HG02840 (cell line): Measurements from ENCODE around the gene MCM9.

Experiments used
- ATAC-seq: cut with Tn5 transposase; IDR thresholded peaks from one replicate; pipeline ENCODE4 v1.9.1; 2021; ENCODE audit warnings: mild to moderate bottlenecking, moderate library complexity, moderate number of reproducible peaks; ENCODE audit not compliant: unreplicated experiment, low FRiP score

MCM9 gene

GRCh38 chr6:118934461-118935330, at the start of gene MCM9:
TSS of gene MCM9 (minus strand) at chr6:118935159. CDS start at chr6:118931723, 3,436 bp downstream.
- ATAC-seq: peak; percentile 92

- no peak for ATAC-seq
These were observed 49.4 kb upstream of the MCM9 start for GRCh38 chr6:118984342-118984741.

GRCh38 chr6:118982575-118982911, 47.6 kb upstream of the MCM9 start:
- no peak for ATAC-seq

- ATAC-seq: no peak
These were observed 47.1 kb upstream of the MCM9 start for GRCh38 chr6:118981884-118982574.

- no peak for ATAC-seq
These were observed 45.1 kb upstream of the MCM9 start for GRCh38 chr6:118980063-118980462.

- ATAC-seq: no peak
These were observed 39.8 kb upstream of the MCM9 start for GRCh38 chr6:118974790-118975189.

GRCh38 chr6:118971682-118972081, 36.7 kb upstream of the MCM9 start:
- ATAC-seq: no peak

- ATAC-seq: no peak
These were observed 35.9 kb upstream of the MCM9 start for GRCh38 chr6:118970866-118971265.

GRCh38 chr6:118968416-118968815, 33.5 kb upstream of the MCM9 start:
- no peak for ATAC-seq

- ATAC-seq: no peak
These were observed 32.3 kb upstream of the MCM9 start for GRCh38 chr6:118967239-118967638.

- no peak for ATAC-seq
These were observed 30.9 kb upstream of the MCM9 start for GRCh38 chr6:118965843-118966370.

- no peak for ATAC-seq
These were observed 30.4 kb upstream of the MCM9 start for GRCh38 chr6:118965371-118965770.

GRCh38 chr6:118963003-118963402, 28.0 kb upstream of the MCM9 start:
- no peak for ATAC-seq

GRCh38 chr6:118959903-118960302, 24.9 kb upstream of the MCM9 start:
- no peak for ATAC-seq

- ATAC-seq: no peak
These were observed 18.4 kb upstream of the MCM9 start for GRCh38 chr6:118953391-118953790.

GRCh38 chr6:118952683-118953082, 17.7 kb upstream of the MCM9 start:
- ATAC-seq: no peak

- no peak for ATAC-seq
These were observed 10.3 kb upstream of the MCM9 start for GRCh38 chr6:118945217-118945616.

- no peak for ATAC-seq
These were observed 5.8 kb upstream of the MCM9 start for GRCh38 chr6:118940770-118941169.

GRCh38 chr6:118939683-118940082, 4.7 kb upstream of the MCM9 start:
- no peak for ATAC-seq

- no peak for ATAC-seq
These were observed 1.2 kb upstream of the MCM9 start for GRCh38 chr6:118935978-118936703.

GRCh38 chr6:118935331-118935668, 341 bp upstream of the MCM9 start:
- ATAC-seq: peak; percentile 1
